Renal pelvis (tissue), 4 donors: ENCODE results near the gene KMT2B. TPM values are rescaled to one million over a fixed set of nuclear protein-coding genes. Genes with fewer than 3 reads are reported as not detected.

Source experiments
- DNase-seq: peaks from one replicate; pipeline ENCODE4 v3.0.0-alpha.2; 2013
- polyA plus RNA-seq, 3 donors: library from polyadenylated mRNA; unstranded; fragments of 120-200 nt; gene quantifications; one replicate each; pipeline ENCODE4 v1.2.1, GENCODE V29; 2013; ENCODE audit not compliant: insufficient read length in 3 of 3

The KMT2B gene
- polyA plus RNA-seq, 3 donors: 37.4 to 41.5 (median 37.7) TPM

DNA sequence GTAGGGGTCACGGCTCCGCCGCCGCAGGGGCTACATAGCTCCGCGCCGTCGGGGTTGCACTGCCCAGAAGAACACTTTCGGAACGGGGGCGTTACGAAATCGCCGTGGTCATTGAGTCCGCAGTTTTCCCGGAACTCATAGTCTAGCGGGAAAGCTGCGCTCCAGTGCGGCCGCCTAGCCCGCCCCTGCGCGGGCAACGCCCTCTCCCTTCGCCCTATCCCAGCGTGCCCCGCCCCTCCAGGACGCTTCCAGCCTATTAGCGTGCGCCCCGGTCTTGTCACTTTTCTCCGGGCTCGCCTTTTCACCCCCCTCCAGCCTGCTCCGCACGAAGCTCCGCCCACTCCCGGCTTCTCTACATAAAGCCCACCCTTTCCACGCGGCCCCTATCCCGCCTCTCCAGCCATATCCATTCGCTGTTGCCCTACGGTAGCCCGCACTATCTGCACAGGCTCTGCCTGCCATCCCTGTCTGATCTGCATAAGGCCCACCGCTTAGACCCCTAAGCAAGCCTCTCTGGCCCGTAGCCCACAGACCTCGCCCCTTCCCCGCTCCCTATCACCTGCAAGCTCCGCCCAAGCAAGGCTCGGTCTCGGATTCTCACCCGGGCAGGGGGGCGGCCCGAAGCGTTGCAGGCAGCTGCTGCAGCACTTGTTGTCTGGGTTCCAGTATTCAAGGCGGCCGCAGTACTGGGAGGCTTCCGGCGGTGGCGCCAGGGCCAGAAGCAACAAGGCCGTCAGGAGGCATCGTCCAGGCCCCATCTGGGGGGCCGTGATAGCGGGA lies 22.8 kb downstream of the KMT2B start:
- DNase-seq: peak; percentile 98

- no peak for DNase-seq
Measured at GRCh38 chr19:35741203-35741515, 23.4 kb downstream of the KMT2B start.

DNA sequence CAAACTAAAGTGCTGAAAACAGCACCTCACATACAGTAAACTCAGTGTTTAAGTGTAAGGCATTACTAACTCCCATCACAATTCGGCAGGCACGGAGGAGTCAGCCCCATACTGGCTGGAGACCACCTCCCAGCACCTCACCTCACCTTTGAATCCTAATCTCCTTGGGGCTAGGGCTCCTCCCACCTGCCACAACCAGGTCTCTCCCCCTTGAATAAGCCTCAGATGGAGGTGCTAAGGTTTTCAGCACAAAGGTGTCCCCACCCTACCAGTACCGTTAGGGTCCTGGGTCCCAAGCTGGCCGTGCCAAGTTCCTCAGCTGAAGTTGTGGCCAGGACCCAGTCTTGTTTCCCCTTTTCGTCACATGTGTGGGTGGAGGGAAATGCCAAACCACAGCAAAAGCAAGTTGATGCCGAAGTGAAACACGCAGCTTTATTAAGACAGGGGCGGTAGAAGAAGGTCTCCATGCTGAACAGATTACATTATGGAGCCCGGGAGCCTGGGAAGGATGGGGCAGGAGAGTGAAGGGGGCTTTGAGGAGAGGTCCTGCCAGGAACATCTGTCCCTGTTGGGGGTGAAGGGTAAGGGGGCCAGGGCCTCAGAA lies 24.4 kb downstream of the KMT2B start, which contains the start of gene IGFLR1:
IGFLR1 (minus strand) TSS at position 332 of the 604 bp plus-strand sequence. CDS start 1,272 bp downstream, outside the sequence.
- DNase-seq: no peak

- DNase-seq: no peak
Measured at GRCh38 chr19:35743640-35744429, 26.0 kb downstream of the KMT2B start.

DNA sequence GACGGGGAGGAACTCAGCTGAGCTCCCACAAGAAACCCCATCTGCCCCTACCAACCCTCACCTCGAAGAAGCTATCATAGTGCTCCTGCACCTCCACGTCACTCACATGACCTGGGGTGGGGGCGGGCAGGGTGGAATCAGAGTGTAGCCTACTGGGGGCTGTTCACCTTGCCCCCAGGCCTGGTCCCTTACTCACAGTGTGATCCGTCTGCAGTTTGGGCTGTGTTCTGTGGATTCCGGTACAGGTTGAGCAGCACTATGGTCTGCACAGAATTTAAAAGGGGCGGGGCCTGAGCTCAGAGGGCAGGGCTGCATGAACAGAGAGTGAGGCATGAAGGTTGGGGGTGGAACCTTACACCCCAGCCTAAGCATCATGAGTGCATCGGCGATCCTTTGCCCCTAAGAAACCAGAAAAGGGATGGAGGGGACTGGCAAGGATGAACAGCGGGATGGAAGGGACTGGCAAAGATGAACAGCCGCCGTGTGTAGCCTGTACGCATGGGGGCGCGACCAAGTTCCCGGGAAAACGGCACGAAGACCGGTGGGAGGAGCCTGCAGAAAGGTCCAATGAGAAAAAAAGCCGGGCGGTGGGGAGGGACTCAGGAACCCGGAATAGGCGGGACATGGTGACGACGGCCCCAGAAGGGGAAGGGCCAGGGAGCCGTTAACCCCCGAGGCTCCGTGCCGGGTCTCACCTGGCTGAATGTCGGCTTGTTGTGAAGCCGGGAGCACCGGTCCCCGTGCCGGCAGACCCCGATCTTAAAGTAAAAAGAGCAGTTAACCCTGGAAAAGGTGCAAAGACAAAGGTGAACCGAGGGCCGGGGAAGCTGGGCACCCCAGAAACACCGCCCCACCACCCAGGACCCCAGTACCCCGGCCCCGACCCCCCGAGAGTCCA lies 26.9 kb downstream of the KMT2B start:
- peak; percentile 97 for DNase-seq

- DNase-seq: peak; percentile 99
Measured at GRCh38 chr19:35745328-35746086, 27.7 kb downstream of the KMT2B start, which contains the start of the genes PSENEN and U2AF1L4. PSENEN (plus strand) TSS chr19:35745651; CDS start chr19:35745931, 280 bp downstream. U2AF1L4 (minus strand) TSS chr19:35745418; CDS start chr19:35745391, 27 bp downstream.

GRCh38 chr19:35746087-35746462 lies 28.3 kb downstream of the KMT2B start:
- no peak for DNase-seq

DNA sequence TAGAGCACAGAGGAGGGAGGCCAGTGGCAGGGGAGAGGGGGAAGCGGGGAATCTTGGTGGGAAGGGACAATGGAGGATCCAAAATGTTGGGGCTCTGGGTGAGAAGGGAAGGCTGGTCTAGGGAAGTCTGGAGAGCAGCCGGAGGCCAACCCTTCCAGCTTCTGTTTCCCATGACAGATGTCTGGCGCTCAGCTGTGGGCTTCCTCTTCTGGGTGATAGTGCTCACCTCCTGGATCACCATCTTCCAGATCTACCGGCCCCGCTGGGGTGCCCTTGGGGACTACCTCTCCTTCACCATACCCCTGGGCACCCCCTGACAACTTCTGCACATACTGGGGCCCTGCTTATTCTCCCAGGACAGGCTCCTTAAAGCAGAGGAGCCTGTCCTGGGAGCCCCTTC lies 28.7 kb downstream of the KMT2B start:
- DNase-seq: no peak

- peak; percentile 99 for DNase-seq
Measured at GRCh38 chr19:35748106-35749020, 30.6 kb downstream of the KMT2B start, which contains the start of gene LIN37. LIN37 (plus strand) TSS chr19:35748576; CDS start chr19:35748725, 149 bp downstream.

GRCh38 chr19:35750167-35750566 lies 32.4 kb downstream of the KMT2B start:
- DNase-seq: no peak

DNA sequence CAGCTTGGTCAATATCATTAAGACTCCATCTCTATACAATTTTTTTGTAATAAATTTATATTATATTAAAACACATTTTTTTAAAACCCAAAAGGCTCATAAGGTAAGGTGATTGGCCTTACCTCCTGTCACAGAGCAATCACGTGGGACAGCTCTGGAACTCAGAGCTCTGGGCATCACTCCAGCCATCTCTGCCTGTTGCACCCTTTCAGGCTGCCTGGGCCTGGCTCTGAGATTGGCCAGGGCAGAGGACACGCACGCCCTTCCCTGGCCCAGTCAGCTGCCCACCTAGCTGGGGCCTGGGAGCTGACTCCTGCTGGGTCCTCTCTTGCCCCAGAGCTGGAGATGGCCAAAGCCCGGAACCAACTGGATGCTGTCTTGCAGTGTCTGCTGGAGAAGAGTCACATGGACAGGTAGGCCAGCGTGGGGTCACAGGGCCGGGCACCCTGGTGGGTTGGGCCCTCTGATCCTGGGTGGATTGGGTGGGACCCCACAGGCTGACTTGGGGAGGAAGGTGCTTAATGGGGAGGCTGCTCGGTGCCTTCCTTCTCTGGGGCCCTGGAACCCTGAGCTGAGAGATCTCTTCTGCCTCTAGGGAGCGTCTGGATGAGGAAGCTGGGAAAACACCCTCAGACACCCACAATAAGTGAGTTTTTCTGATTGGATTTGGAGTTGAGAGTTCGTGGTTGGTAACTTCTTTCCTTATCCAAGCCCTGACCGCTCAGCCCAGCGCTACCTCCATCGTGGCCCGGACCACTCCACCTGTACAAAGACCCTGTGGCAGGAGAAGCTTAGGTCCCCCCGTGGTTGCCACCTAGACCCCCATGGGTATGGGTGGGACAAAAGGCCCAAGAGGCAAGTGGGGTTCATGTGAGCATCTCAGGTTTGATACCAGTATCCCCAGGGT lies 34.3 kb downstream of the KMT2B start:
- DNase-seq: no peak

- no peak for DNase-seq
Measured at GRCh38 chr19:35752746-35753350, 35.0 kb downstream of the KMT2B start.

DNA sequence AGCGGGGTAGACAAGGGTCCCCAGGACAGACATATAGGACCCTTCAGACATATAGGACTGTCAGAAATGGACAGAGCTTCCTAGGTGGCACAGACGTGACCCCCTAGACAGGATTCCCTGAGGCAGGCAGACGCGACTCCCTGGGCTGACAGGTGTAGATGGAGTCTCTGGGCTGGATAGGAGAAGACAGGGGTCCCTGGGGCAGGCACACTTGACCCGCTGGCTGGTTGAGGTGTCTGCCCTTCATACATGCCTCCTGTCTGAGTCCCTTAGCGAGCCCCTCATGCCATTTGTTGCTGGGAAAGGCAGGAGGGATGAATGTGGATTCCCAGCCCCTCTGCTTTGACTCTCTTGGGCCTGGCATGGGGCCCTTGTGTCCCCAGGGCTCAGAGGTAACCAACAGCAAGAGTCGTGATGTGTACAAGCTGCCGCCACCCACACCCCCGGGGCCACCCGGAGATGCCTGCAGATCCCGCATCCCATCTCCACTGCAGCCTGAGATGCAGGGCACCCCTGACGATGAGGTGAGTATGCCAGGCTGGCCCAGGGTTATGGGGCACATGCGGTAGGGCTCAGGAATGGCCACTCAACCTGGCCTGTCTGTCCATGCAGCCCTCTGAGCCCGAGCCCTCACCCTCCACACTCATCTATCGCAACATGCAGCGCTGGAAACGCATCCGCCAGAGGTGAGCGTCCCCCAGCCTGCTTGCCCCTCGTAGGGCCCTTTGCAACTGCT lies 36.0 kb downstream of the KMT2B start:
- no peak for DNase-seq

DNA sequence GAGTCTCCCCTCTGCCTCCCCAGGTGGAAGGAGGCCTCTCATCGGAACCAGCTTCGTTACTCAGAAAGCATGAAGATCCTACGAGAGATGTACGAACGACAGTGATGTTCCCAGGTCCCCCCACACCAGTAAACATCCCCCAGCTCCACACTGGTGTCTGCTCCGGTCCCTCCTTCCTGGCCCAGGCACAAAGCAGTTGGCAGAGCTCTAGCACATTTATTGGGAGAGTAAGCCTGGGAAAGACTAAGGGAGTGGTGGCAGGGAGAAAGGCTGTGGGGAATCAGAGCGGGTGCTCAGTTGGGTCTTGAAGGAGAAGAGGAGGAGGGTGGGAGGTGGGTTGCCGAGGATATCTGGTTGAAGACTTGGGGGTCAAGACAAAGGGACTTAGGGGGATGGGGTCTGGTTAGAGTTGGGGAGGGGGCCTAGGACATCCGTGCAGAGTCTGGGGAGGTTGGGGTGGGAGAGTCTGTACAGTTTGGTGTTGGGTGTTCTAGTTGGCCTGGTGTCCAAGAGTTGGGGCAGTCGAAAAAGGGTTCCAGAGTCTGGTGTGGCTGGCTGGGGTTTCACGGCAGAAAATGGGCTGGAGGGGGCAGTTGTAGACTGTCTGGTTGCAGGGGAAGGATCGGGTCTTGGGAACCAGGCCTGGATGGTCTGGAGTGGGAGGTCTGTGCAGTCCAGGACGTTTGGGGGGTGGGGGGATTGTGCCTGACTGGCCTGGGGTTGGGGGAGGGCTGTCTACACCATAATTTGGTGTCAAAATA lies 36.7 kb downstream of the KMT2B start:
- no peak for DNase-seq

GRCh38 chr19:35755131-35755549 lies 37.3 kb downstream of the KMT2B start:
- DNase-seq: no peak
